OCI-LY7 (cell line): Measurements from ENCODE around the gene CKMT2. TPM values are rescaled to one million over a fixed set of nuclear protein-coding genes. Genes with fewer than 3 reads are reported as not detected.

Experiments
- BruUV-seq: library from RNA; stranded (reverse); fragments of 400-500 nt; replicated peaks from 2 replicates; lab custom pipeline; 2021; lab: Mats Ljungman, UMichigan
- CTCF ChIA-PET: fragments of 300-600 bp; sonication (Branson Sonifier 250); formaldehyde crosslinking; loops from one replicate; lab custom pipeline; 2022; ENCODE audit warnings: antibody characterized with exemption; ENCODE audit not compliant: unreplicated experiment; lab: Charles Lee
- POLR2A ChIA-PET: fragments of 300-600 bp; sonication (Branson Sonifier 250); formaldehyde crosslinking; loops from one replicate; lab custom pipeline; 2022; ENCODE audit warnings: antibody characterized with exemption; lab: Charles Lee
- DNase-seq: peaks from one replicate; pipeline ENCODE4 v3.0.0-alpha.2; 2015; ENCODE audit warnings: low spot score
- H2AFZ ChIP-seq: fragments of 200-600 bp; sonication (generic), shearing (Covaris generic); 2 replicates; pipeline ENCODE4 v1.6.1; 2014; ENCODE audit warnings: mild to moderate bottlenecking, antibody characterized with exemption, low read length, moderate library complexity
- H3K27ac ChIP-seq: fragments of 200-600 bp; sonication (generic); 2 replicates; pipeline ENCODE4 v1.5.1; 2014; ENCODE audit warnings: mixed run types, low read depth, mild to moderate bottlenecking, moderate library complexity, low read length, inconsistent platforms; ENCODE audit not compliant: poor library complexity, severe bottlenecking
- H3K36me3 ChIP-seq: fragments of 200-600 bp; sonication (generic); 2 replicates; pipeline ENCODE4 v1.6.1; 2014; ENCODE audit warnings: mild to moderate bottlenecking, antibody characterized with exemption, low read length, moderate library complexity, mixed read lengths; ENCODE audit not compliant: insufficient read depth
- H3K4me1 ChIP-seq: fragments of 200-600 bp; sonication (generic); 2 replicates; pipeline ENCODE4 v1.5.1; 2014; ENCODE audit warnings: mild to moderate bottlenecking, low read length; ENCODE audit not compliant: insufficient read depth, poor library complexity, severe bottlenecking
- H3K4me2 ChIP-seq: fragments of 200-600 bp; sonication (generic); 2 replicates; pipeline ENCODE4 v1.6.1; 2014; ENCODE audit warnings: mild to moderate bottlenecking, low read length
- H3K4me3 ChIP-seq: fragments of 200-600 bp; sonication (generic); 2 replicates; pipeline ENCODE4 v1.5.1; 2014; ENCODE audit warnings: mild to moderate bottlenecking, low read depth, low read length; ENCODE audit not compliant: poor library complexity, severe bottlenecking
- H3K79me2 ChIP-seq: fragments of 200-600 bp; sonication (generic); 2 replicates; pipeline ENCODE4 v1.6.1; 2016; ENCODE audit warnings: low read depth, mild to moderate bottlenecking, low read length, moderate library complexity, mixed read lengths; ENCODE audit not compliant: insufficient read depth
- H3K9me2 ChIP-seq: fragments of 200-600 bp; sonication (generic); 2 replicates; pipeline ENCODE4 v1.6.1; 2016; ENCODE audit warnings: mild to moderate bottlenecking, low read length, mixed read lengths; ENCODE audit not compliant: insufficient read depth
- H3K9me3 ChIP-seq: fragments of 200-600 bp; sonication (generic); 2 replicates; pipeline ENCODE4 v1.6.1; 2014; ENCODE audit warnings: mild to moderate bottlenecking, mixed run types, low read length, mixed read lengths
- H4K20me1 ChIP-seq: fragments of 200-600 bp; sonication (generic); 2 replicates; pipeline ENCODE4 v1.6.1; 2014; ENCODE audit warnings: mild to moderate bottlenecking, antibody characterized with exemption, low read length, moderate library complexity, mixed read lengths; ENCODE audit not compliant: insufficient read depth
- EZH2phosphoT487 ChIP-seq: fragments of 200-600 bp; sonication (generic); IDR thresholded peaks from 2 replicates; pipeline ENCODE4 v1.6.1; 2018; ENCODE audit warnings: low read depth, borderline replicate concordance, mild to moderate bottlenecking, mixed run types, antibody characterized with exemption, low read length, moderate library complexity, mixed read lengths
- intact Hi-C: fragments of 100-400 bp; cut with micrococcal nuclease; formaldehyde crosslinking; loops from one replicate; pipeline ENCODE4 v1.10.0; 2022; ENCODE audit not compliant: unreplicated experiment
- total RNA-seq, 2 experiments: library from RNA; depleted of rRNA in 1 of 2; stranded (reverse); fragments of >200 nt in 1 of 2; shearing (Covaris generic) in 1 of 2; gene quantifications; 2 replicates each; pipeline ENCODE4 v1.2.3, GENCODE V29; 2014 to 2022
- TF ChIP-seq, protein P1 (sequence below): fragments of 200-600 bp; sonication (generic); conservative IDR thresholded peaks from 2 replicates; pipeline ENCODE4 v1.5.1; 2014; ENCODE audit warnings: mild to moderate bottlenecking, antibody characterized with exemption, low read length, moderate library complexity, mixed read lengths

Gene CKMT2
- total RNA-seq, 2 experiments from 2014 or later: not detected

DNA sequence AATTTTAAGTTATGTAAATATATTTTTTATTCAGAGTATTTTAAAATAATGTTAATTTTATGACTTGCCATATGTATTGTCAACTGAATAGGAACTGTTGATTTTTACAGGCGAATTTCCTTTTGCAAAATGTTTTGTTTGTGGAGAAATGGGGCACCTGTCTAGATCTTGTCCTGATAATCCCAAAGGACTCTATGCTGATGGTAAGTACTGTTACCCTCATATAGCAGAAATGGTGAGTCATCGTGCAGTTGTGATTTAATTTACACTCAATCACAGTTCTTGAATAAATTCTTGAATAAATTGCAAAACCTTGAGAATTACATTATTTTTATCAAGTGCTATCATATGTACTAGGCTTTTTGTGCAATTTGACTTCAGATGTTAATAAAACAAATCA lies 75.7 kb downstream of the CKMT2 start:
- no peak for TF ChIP-seq EZH2phosphoT487
- TF ChIP-seq, protein P1, sequence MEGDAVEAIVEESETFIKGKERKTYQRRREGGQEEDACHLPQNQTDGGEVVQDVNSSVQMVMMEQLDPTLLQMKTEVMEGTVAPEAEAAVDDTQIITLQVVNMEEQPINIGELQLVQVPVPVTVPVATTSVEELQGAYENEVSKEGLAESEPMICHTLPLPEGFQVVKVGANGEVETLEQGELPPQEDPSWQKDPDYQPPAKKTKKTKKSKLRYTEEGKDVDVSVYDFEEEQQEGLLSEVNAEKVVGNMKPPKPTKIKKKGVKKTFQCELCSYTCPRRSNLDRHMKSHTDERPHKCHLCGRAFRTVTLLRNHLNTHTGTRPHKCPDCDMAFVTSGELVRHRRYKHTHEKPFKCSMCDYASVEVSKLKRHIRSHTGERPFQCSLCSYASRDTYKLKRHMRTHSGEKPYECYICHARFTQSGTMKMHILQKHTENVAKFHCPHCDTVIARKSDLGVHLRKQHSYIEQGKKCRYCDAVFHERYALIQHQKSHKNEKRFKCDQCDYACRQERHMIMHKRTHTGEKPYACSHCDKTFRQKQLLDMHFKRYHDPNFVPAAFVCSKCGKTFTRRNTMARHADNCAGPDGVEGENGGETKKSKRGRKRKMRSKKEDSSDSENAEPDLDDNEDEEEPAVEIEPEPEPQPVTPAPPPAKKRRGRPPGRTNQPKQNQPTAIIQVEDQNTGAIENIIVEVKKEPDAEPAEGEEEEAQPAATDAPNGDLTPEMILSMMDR: no peak
- H3K27ac ChIP-seq: no peak overlapping the region
- intact Hi-C loops: no loop called here
- no peak overlapping the region for H2AFZ ChIP-seq
- H3K4me3 ChIP-seq: no peak overlapping the region
- no peaks in the 10 kb centered on the region for H3K79me2 ChIP-seq
- H3K4me1 ChIP-seq: no peaks in the 10 kb centered on the region
- no TSS peak for BruUV-seq
- no peak for DNase-seq
- H3K36me3 ChIP-seq: peaks cover 19% of the 10 kb centered on the region; the same call in 1 of the 2 replicates
- CTCF ChIA-PET: no interaction called here
- POLR2A ChIA-PET: no interaction called here
- no peaks in the 10 kb centered on the region for H3K9me2 ChIP-seq
- H3K9me3 ChIP-seq: no peaks in the 10 kb centered on the region
- H4K20me1 ChIP-seq: no peaks in the 10 kb centered on the region
- H3K4me2 ChIP-seq: no peak overlapping the region

- Histone ChIP-seq H3K27ac (no peak overlapping the region), H3K4me2 (no peak overlapping the region), H3K36me3 (peaks cover 19% of the 10 kb centered on the region; the same call in 1 of the 2 replicates), H3K9me3 (no peaks in the 10 kb centered on the region), H3K4me1 (no peaks in the 10 kb centered on the region), H3K9me2 (no peaks in the 10 kb centered on the region), H4K20me1 (no peaks in the 10 kb centered on the region), H2AFZ (no peak overlapping the region), H3K79me2 (no peaks in the 10 kb centered on the region), H3K4me3 (no peak overlapping the region)
- intact Hi-C loops: no loop called here
- POLR2A ChIA-PET: interaction anchor here (1.0 kb wide), 1 partner anchor 8 kb away, joined by 4 read pairs; no protein-coding TSS in a partner anchor
- no peak for TF ChIP-seq EZH2phosphoT487
- TF ChIP-seq, protein P1: no peak
- no peak for DNase-seq
- BruUV-seq: no TSS peak
- CTCF ChIA-PET: no interaction called here
These were observed 77.4 kb downstream of the CKMT2 start for GRCh38 chr5:81310402-81311063.

DNA sequence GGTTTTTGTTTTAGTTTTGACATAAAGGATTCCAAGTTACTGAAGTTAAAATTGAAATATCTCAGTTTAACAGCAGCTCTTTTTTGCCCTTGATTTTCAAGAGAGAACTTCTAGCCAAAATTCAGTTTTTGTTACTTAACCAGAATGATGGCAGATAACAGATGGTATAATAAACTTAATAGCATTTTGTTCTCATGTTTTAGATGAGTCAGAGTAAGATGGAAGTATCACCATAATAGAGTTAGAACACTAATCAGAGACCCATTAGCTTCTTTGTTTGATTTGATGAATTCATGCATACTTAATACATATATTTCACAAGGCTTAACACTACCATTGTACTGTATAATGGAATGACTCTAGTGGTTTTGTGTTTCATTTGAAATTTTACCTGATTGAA lies 80.2 kb downstream of the CKMT2 start:
- H3K4me1 ChIP-seq: no peaks in the 10 kb centered on the region
- no peaks in the 10 kb centered on the region for H3K9me2 ChIP-seq
- POLR2A ChIA-PET: interaction anchor here (0.7 to 3.4 kb wide), 3 partner anchors 8 to 1110 kb away, joined by 3 to 14 read pairs (median 3); partner anchors contain the start of gene ZCCHC9
- TF ChIP-seq, protein P1: no peak
- TF ChIP-seq EZH2phosphoT487: no peak
- H4K20me1 ChIP-seq: no peaks in the 10 kb centered on the region
- intact Hi-C loops: no loop called here
- no peaks in the 10 kb centered on the region for H3K79me2 ChIP-seq
- CTCF ChIA-PET: no interaction called here
- no peak for DNase-seq
- no TSS peak for BruUV-seq
- no peaks in the 10 kb centered on the region for H3K9me3 ChIP-seq
- no peak overlapping the region for H2AFZ ChIP-seq
- H3K36me3 ChIP-seq: peaks cover 19% of the 10 kb centered on the region; the same call in 1 of the 2 replicates
- no peak overlapping the region for H3K27ac ChIP-seq
- H3K4me3 ChIP-seq: no peak overlapping the region
- H3K4me2 ChIP-seq: no peak overlapping the region
